ENCODE results near the gene DIP2A.

The DIP2A gene

DNA sequence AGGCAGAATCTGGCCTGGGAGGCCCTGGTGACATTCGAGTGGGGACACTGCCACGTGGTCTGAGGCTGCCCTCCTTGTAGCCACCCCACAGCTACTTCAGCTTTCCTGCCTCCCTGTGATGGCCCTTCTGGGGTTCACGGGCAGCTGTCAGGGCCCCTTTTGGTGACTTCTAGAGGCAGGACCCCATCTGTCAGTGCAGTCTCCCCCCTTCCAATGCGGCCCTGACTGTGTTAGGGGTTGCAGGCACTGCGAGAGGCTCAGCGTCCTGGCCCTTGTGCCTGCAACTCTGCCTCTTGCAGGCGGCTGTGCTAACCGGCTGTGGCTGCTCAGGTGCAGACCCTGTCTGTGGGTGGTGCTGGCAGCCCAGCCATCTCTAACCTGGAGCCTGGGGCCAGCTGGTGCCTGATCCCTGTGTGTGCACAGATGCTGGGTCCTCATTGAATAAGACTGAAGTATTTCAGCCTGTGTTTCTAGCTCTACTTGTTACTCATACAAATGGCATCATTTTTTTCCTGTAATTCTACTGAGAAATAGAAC lies 84.0 kb downstream of the DIP2A start:
- Histone ChIP-seq H3K27ac (no peak overlapping the region), H3K36me3 (ENCODE audit: insufficient read depth, low read length) (peaks cover 27% of the 10 kb centered on the region), H3K4me3 (no peak overlapping the region), H3K9ac (ENCODE audit: insufficient read length) (no peak overlapping the region), H3K9me3 (ENCODE audit: low read depth, low read length) (no peaks in the 10 kb centered on the region)
- no peak for TF ChIP-seq FOXP2 (optimal IDR thresholded peaks at IDR 0.05; ENCODE audit: control extremely low read depth, extremely low read length, insufficient read depth)
- no peak for TF ChIP-seq POLR2AphosphoS5 (IDR thresholded peaks at IDR 0.05; ENCODE audit: borderline replicate concordance, low read depth, low read length)
- TF ChIP-seq EZH2 (IDR thresholded peaks at IDR 0.05) = no peak
- DNase-seq (ENCODE audit: low read depth, low spot score) = no peak

DNA sequence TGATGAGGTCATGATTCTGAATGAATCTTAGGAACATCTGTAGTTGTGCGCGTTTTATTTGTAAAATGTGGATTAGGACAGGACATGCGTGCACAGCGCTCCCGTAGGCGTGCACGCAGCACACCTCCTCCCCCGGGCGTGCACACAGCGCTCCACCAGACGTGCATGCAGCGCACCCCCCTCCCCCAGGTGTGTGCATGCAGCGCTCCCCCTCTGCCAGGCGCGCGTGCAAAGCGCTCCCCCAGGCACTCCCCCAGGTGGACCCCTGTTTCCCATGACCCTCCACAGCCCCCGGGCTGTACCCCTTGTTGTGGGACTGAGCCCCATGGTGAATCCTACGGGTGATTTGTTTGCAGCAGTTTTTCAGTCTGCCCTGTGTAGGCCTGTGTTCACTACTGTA lies 84.6 kb downstream of the DIP2A start:
- TF ChIP-seq EZH2 (IDR thresholded peaks at IDR 0.05) (no peak), FOXP2 (optimal IDR thresholded peaks at IDR 0.05; ENCODE audit: control extremely low read depth, extremely low read length, insufficient read depth) (no peak), POLR2AphosphoS5 (IDR thresholded peaks at IDR 0.05; ENCODE audit: borderline replicate concordance, low read depth, low read length) (no peak)
- H3K9ac ChIP-seq (ENCODE audit: insufficient read length) = no peak overlapping the region
- H3K36me3 ChIP-seq (ENCODE audit: insufficient read depth, low read length) = peaks cover 24% of the 10 kb centered on the region
- H3K9me3 ChIP-seq (ENCODE audit: low read depth, low read length) = no peaks in the 10 kb centered on the region
- no peak for DNase-seq (ENCODE audit: low read depth, low spot score)
- no peak overlapping the region for H3K4me3 ChIP-seq
- no peak overlapping the region for H3K27ac ChIP-seq

DNA sequence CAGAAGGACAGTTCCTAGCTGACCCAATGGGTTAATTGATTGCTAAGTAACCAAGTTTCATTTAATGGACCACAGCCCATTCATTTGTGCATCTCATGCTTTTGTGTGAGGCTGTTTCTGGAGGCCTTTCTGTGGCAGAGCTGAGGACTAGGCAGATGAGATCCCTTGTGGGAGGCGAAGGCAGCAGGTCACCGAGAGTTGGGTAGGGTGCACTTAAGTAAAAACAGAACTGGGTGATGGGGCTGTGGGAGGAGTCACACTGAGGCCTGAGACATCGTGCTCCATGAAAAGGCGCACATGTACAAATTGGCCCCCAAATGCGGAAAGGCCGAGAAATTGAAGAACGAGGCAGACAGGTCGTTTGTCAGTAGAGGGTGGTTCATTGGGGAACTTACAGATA lies 85.3 kb downstream of the DIP2A start:
- H3K9me3 ChIP-seq (ENCODE audit: low read depth, low read length) = no peaks in the 10 kb centered on the region
- no peak overlapping the region for H3K4me3 ChIP-seq
- no peak overlapping the region for H3K9ac ChIP-seq (ENCODE audit: insufficient read length)
- H3K36me3 ChIP-seq (ENCODE audit: insufficient read depth, low read length) = peaks cover 24% of the 10 kb centered on the region
- no peak for TF ChIP-seq EZH2 (IDR thresholded peaks at IDR 0.05)
- TF ChIP-seq FOXP2 (optimal IDR thresholded peaks at IDR 0.05; ENCODE audit: control extremely low read depth, extremely low read length, insufficient read depth) = no peak
- TF ChIP-seq POLR2AphosphoS5 (IDR thresholded peaks at IDR 0.05; ENCODE audit: borderline replicate concordance, low read depth, low read length) = no peak
- H3K27ac ChIP-seq = no peak overlapping the region
- no peak for DNase-seq (ENCODE audit: low read depth, low spot score)

DNA sequence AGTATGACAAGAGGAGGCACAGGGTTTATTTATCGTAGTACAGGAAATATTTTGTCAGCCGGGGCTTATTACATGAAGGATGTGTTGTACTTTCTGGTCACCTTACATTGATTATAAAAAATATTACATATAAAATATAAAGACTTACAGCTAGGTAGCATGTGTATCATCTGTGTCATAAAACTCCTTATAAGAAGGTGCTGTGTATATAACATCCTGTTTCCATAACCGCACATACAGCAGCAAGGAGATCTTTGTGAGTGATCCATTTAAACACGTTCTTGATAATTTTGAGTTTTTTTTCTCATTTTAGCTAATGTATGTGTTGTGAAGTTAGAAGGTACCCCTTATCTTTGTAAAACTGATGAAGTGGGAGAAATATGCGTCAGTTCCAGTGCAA lies 86.1 kb downstream of the DIP2A start:
- TF ChIP-seq POLR2AphosphoS5 (IDR thresholded peaks at IDR 0.05; ENCODE audit: borderline replicate concordance, low read depth, low read length) = no peak
- Histone ChIP-seq H3K27ac (no peak overlapping the region), H3K4me3 (no peak overlapping the region), H3K36me3 (ENCODE audit: insufficient read depth, low read length) (peaks cover 24% of the 10 kb centered on the region), H3K9me3 (ENCODE audit: low read depth, low read length) (no peaks in the 10 kb centered on the region), H3K9ac (ENCODE audit: insufficient read length) (no peak overlapping the region)
- no peak for DNase-seq (ENCODE audit: low read depth, low spot score)

DNA sequence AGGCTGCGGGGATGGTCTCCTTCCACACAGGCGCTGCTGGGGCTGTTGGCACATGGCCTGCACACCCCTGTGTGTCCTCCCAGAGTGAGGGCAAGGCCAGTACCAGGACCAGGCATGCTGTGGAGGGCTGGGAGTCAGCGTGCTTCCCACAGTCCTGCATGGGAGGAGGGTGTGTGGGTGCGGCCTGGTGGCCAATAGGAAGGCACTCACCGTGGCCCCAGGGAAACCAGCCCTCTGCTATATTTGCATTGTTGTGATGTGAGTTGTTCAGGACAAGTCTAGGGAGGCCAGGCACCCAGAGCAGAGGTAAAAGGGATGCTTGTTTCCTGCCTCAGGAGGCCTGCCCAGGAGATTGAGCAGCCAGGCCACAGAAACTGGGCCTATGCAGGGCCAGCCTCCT lies 86.7 kb downstream of the DIP2A start:
- Histone ChIP-seq H3K36me3 (ENCODE audit: insufficient read depth, low read length) (peaks cover 26% of the 10 kb centered on the region), H3K27ac (no peak overlapping the region), H3K9me3 (ENCODE audit: low read depth, low read length) (no peaks in the 10 kb centered on the region), H3K9ac (ENCODE audit: insufficient read length) (no peak overlapping the region), H3K4me3 (no peak overlapping the region)
- no peak for TF ChIP-seq FOXP2 (optimal IDR thresholded peaks at IDR 0.05; ENCODE audit: control extremely low read depth, extremely low read length, insufficient read depth)
- TF ChIP-seq POLR2AphosphoS5 (IDR thresholded peaks at IDR 0.05; ENCODE audit: borderline replicate concordance, low read depth, low read length) = no peak
- TF ChIP-seq EZH2 (IDR thresholded peaks at IDR 0.05) = no peak
- DNase-seq (ENCODE audit: low read depth, low spot score) = no peak

DNA sequence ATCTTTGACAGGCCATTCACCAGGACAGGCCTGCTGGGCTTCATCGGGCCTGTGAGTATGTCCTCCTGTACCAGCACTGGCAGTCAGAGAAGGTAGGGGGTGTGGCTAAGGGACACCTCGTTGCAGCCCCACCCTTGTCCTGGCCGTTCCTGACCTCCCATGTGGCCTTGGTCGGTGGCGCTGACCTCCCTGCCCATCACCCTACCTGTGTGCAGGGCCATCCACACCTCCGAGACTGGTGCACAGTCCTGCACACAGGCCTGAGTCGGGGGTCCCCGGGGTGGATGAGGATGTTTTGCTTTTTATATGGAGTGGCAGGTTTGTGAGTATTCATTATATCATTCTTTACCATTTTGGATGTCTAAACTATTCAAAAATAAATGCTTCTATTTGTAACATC lies 87.2 kb downstream of the DIP2A start:
- Histone ChIP-seq H3K9me3 (ENCODE audit: low read depth, low read length) (no peaks in the 10 kb centered on the region), H3K27ac (no peak overlapping the region), H3K36me3 (ENCODE audit: insufficient read depth, low read length) (peaks cover 27% of the 10 kb centered on the region), H3K4me3 (no peak overlapping the region), H3K9ac (ENCODE audit: insufficient read length) (no peak overlapping the region)
- TF ChIP-seq FOXP2 (optimal IDR thresholded peaks at IDR 0.05; ENCODE audit: control extremely low read depth, extremely low read length, insufficient read depth) (no peak), POLR2AphosphoS5 (IDR thresholded peaks at IDR 0.05; ENCODE audit: borderline replicate concordance, low read depth, low read length) (no peak), EZH2 (IDR thresholded peaks at IDR 0.05) (no peak)
- DNase-seq (ENCODE audit: low read depth, low spot score) = no peak

DNA sequence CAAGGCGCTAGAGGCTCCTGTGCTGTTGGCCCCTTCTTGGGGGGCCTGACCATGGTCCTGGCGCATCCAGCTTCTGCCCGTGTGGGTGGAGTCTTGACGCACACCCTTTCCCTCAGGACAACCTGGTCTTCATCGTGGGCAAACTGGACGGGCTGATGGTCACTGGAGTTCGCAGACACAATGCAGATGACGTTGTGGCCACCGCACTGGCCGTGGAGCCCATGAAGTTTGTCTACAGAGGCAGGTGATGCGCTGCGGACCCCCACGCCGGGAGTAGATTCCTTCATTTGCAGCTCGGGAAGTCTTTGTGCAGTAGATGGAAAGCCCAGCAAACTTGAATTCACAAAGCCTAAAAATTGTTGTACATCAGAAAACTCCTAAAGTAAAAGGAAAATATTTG lies 88.1 kb downstream of the DIP2A start:
- H3K27ac ChIP-seq = no peak overlapping the region
- TF ChIP-seq FOXP2 (optimal IDR thresholded peaks at IDR 0.05; ENCODE audit: control extremely low read depth, extremely low read length, insufficient read depth) (no peak), POLR2AphosphoS5 (IDR thresholded peaks at IDR 0.05; ENCODE audit: borderline replicate concordance, low read depth, low read length) (no peak), EZH2 (IDR thresholded peaks at IDR 0.05) (no peak)
- DNase-seq (ENCODE audit: low read depth, low spot score) = no peak
- no peaks in the 10 kb centered on the region for H3K9me3 ChIP-seq (ENCODE audit: low read depth, low read length)
- H3K36me3 ChIP-seq (ENCODE audit: insufficient read depth, low read length) = peaks cover 21% of the 10 kb centered on the region
- no peak overlapping the region for H3K9ac ChIP-seq (ENCODE audit: insufficient read length)
- no peak overlapping the region for H3K4me3 ChIP-seq

DNA sequence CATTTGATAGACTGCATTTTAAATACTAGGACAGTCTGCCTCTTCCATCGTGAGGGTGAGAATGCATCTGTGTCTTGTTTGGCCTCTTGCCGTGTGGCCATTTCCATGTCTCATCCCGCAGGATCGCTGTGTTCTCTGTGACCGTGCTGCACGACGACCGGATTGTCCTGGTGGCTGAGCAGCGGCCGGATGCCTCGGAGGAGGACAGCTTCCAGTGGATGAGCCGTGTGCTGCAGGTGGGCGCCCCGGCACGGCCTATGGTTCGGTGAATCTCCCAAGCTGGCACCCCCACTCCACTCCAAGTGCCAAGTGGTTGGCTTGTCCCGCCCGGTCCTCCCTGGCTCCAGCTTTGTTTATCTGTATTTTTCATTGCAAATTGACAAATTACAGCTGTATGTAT lies 91.0 kb downstream of the DIP2A start:
- TF ChIP-seq EZH2 (IDR thresholded peaks at IDR 0.05) (no peak), FOXP2 (optimal IDR thresholded peaks at IDR 0.05; ENCODE audit: control extremely low read depth, extremely low read length, insufficient read depth) (no peak), POLR2AphosphoS5 (IDR thresholded peaks at IDR 0.05; ENCODE audit: borderline replicate concordance, low read depth, low read length) (no peak)
- DNase-seq (ENCODE audit: low read depth, low spot score) = no peak
- H3K27ac ChIP-seq = no peak overlapping the region
- no peak overlapping the region for H3K4me3 ChIP-seq
- H3K9me3 ChIP-seq (ENCODE audit: low read depth, low read length) = no peaks in the 10 kb centered on the region
- H3K9ac ChIP-seq (ENCODE audit: insufficient read length) = no peak overlapping the region
- peaks cover 21% of the 10 kb centered on the region for H3K36me3 ChIP-seq (ENCODE audit: insufficient read depth, low read length)
